Right lobe of liver (tissue), 6 donors: ENCODE measurements around the gene MRPS18A. TPM values are rescaled to one million over a fixed set of nuclear protein-coding genes. Genes with fewer than 3 reads are reported as not detected.

ENCODE experiments used
- ATAC-seq, 4 donors: fragments of 200-7000 bp; cut with Tn5 transposase; one replicate each; pipeline ENCODE4 v1.9.1; 2020; ENCODE audit warnings: mild to moderate bottlenecking in 4 of 4, moderate library complexity in 4 of 4
- DNase-seq, 3 donors: peaks; one replicate each; pipeline ENCODE4 v3.0.0-alpha.2; 2020
- H3K27ac ChIP-seq, 3 donors: fragments of 200-600 bp; one replicate each; pipeline ENCODE4 v1.8.0; 2022
- H3K27me3 ChIP-seq, 2 donors: fragments of 200-600 bp; one replicate each; pipeline ENCODE4 v1.8.0; 2022
- H3K36me3 ChIP-seq, 4 donors: fragments of 200-600 bp; sonication (generic) in 1 of 4; one replicate each; pipeline versions ENCODE4 v1.5.1 to v1.8.0; 2017 to 2022; ENCODE audit warnings: control low read depth in 1 of 4
- H3K4me1 ChIP-seq, 4 donors: fragments of 200-600 bp; sonication (generic) in 1 of 4; one replicate each; pipeline versions ENCODE4 v1.5.1 to v1.8.0; 2017 to 2022; ENCODE audit warnings: control low read depth in 1 of 4
- H3K4me3 ChIP-seq, 3 donors: fragments of 200-600 bp; one replicate each; pipeline ENCODE4 v1.8.0; 2022
- H3K9me3 ChIP-seq, 4 donors: fragments of 200-600 bp; sonication (generic) in 1 of 4; one replicate each; pipeline versions ENCODE4 v1.5.1 to v1.8.0; 2017 to 2022; ENCODE audit warnings: control low read depth in 1 of 4
- POLR2A ChIP-seq: fragments of 450-650 bp; IDR thresholded peaks from one replicate; pipeline ENCODE4 v1.6.1; 2017; ENCODE audit warnings: antibody characterized with exemption, mild to moderate bottlenecking
- WGBS: methylation state at CpG from one replicate; pipeline ENCODE4 v1.1.6; 2018; ENCODE audit warnings: low coverage, low lambda C conversion rate; ENCODE audit not compliant: insufficient coverage; ENCODE audit errors: missing lambda C conversion rate; 5-methylcytosine and 5-hydroxymethylcytosine counted together
- intact Hi-C, 2 donors: fragments of 100-400 bp; cut with DNase I; formaldehyde crosslinking; loops; one replicate each; pipeline versions ENCODE4 v1.11.2 to v1.14.1; 2022
- total RNA-seq, 6 experiments: library from RNA; depleted of rRNA in 2 of 6; stranded (reverse); fragments of >200 nt in 2 of 6; fragmentation: NEBNext Ultra II Directional in 3 of 6; extraction: Animal tissue kit (Norgen Biotek cat#: 25700) in 3 of 6; gene quantifications; one replicate each; pipeline versions ENCODE4 v1.1.0 to v1.2.4, GENCODE V29; 2016 to 2023
- TF ChIP-seq, protein P1 (sequence below), 4 donors: fragments of 200-600 bp in 3 of 4; fragments of 450-650 bp in 1 of 4; IDR thresholded peaks; one replicate each; pipeline versions ENCODE4 v1.5.1 to v1.8.0; 2016 to 2022; ENCODE audit warnings: antibody characterized with exemption in 4 of 4, mild to moderate bottlenecking in 2 of 4
- donor health status: DM: no; HTN: yes; CAD: no.
- donor health status: DM: no; HTN: no; CAD: no.
- donor health status: DM: no; HTN: no; CAD: no.
- donor health status: DM: no; HTN: yes; CAD: no.
- donor health status: DM: no; HTN: yes; CAD: no.

The MRPS18A gene
- total RNA-seq, 6 experiments from 2014 or later: 23.5 to 45.4 (median 25.6) TPM

DNA sequence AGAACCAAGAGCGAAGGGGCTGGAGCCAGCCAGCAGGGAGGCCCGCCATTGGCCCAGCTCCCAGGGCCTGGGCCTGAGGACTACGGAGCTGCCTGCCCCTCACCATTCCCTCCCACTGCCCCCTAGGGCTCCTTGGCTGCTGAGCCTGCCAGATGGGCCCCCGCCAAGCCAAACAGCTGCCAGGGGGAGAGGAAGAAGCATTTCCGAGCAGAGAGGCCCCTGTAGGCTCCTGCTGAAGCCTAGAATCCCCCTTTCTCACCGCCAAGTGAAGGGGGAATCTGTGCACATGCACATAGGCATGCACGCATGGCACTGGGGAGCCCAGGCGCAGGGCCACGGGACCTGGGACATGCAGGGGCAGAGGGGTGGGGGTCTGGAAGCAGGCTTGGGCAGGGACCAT, 28.5 kb upstream of the MRPS18A start:
- H3K27me3 ChIP-seq: no peaks in the 10 kb centered on the region
- no peaks in the 10 kb centered on the region for H3K9me3 ChIP-seq
- no peak overlapping the region for H3K27ac ChIP-seq
- H3K36me3 ChIP-seq: no peaks in the 10 kb centered on the region
- intact Hi-C loops: loop anchor here in 1 of 2 donors (10.0 kb wide), 1 partner anchor 49 kb away; no protein-coding TSS in a partner anchor
- H3K4me1 ChIP-seq: no peaks in the 10 kb centered on the region
- no peak overlapping the region for H3K4me3 ChIP-seq
- DNase-seq: no peak
- no peak for ATAC-seq
- whole genome bisulfite sequencing: 73% methylated on average over 3 of the region's 9 CpGs
- TF ChIP-seq POLR2A: no peak
- TF ChIP-seq, protein P1, sequence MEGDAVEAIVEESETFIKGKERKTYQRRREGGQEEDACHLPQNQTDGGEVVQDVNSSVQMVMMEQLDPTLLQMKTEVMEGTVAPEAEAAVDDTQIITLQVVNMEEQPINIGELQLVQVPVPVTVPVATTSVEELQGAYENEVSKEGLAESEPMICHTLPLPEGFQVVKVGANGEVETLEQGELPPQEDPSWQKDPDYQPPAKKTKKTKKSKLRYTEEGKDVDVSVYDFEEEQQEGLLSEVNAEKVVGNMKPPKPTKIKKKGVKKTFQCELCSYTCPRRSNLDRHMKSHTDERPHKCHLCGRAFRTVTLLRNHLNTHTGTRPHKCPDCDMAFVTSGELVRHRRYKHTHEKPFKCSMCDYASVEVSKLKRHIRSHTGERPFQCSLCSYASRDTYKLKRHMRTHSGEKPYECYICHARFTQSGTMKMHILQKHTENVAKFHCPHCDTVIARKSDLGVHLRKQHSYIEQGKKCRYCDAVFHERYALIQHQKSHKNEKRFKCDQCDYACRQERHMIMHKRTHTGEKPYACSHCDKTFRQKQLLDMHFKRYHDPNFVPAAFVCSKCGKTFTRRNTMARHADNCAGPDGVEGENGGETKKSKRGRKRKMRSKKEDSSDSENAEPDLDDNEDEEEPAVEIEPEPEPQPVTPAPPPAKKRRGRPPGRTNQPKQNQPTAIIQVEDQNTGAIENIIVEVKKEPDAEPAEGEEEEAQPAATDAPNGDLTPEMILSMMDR (IDR thresholded peaks at IDR 0.05): no peak

DNA sequence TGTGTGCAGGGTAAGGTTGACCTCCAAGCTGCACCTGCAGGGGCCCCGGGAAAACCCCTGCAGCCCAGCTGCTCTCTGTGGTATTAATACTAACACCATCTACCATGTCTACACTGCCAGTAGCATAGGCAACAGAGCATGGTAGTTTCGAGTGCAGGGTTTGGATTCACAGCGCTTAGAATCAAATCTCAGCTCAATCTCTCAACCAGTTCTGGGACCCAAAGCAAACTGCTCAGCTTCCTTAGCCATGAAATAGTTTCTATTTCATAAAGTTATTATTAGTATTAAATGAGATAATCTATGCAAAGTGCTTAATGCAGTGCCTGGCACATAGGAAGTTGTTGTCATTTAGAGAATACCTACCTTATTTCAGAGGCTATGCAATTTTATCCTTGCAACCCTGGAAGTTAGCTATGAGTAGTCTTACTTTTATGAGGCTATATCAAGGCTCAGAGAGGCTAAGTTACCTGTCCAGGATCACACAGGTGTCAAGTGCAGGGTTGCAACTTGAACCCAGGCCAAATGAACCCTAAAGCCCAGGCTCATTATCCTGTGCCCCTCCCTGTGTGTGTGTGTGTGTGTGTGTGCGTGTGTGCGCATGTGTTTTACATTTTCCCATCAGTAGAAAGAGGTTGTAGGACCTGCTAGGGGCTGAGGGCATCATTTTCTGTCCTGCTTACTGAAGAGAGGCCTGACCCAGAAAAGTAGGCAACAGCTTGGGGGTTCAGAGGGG, 27.6 kb upstream of the MRPS18A start:
- no peak for TF ChIP-seq POLR2A
- TF ChIP-seq, protein P1 (IDR thresholded peaks at IDR 0.05): no peak
- H3K27ac ChIP-seq: no peak overlapping the region
- WGBS: 60% methylated on average over 2 of the region's 5 CpGs
- intact Hi-C loops: loop anchor here in 1 of 2 donors (10.0 kb wide), 1 partner anchor 50 kb away; no protein-coding TSS in a partner anchor
- H3K4me3 ChIP-seq: no peak overlapping the region
- no peaks in the 10 kb centered on the region for H3K4me1 ChIP-seq
- no peak for ATAC-seq
- H3K36me3 ChIP-seq: no peaks in the 10 kb centered on the region
- H3K9me3 ChIP-seq: no peaks in the 10 kb centered on the region
- no peaks in the 10 kb centered on the region for H3K27me3 ChIP-seq
- DNase-seq: no peak

DNA sequence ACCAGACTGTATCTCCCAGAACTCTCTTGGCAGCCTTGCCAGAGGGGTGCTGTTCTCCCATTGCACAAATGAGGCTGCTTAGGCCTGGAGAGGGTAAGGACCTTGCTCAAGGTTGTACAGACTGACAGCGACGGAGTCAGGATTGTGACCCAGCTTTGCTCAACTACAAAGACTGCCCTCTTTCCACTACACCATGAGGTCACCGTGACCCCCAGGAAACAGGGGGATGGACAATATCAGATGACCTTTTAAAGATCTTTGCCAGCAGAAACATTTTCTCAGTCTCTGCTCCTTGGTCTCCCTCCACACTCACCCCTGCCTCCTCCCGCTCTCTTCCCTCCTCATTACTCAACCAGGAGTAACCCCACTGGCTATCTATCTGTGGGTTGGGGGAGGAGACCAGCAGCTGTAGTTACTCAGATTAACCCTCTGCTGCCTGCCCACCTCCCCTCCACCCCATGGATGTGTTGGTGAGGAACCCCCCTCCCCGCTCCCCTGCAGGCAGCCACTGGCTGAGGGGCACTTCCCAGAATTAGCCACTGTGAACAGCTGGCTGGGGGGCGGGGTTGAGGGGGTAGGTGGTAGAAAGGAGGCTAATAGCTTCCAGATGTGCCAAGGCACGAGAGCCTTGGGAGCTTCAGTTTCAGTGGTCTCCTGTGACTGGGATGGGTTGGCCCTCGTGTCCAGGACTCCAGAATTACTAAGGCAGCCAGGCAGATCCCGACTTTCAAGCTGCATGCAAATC, 26.9 kb upstream of the MRPS18A start:
- TF ChIP-seq, protein P1 (IDR thresholded peaks at IDR 0.05): no peak
- TF ChIP-seq POLR2A: no peak
- intact Hi-C loops: loop anchor here in 1 of 2 donors (10.0 kb wide), 1 partner anchor 50 kb away; no protein-coding TSS in a partner anchor
- H3K9me3 ChIP-seq: no peaks in the 10 kb centered on the region
- no peak overlapping the region for H3K27ac ChIP-seq
- no peaks in the 10 kb centered on the region for H3K4me1 ChIP-seq
- no peak for ATAC-seq
- H3K4me3 ChIP-seq: no peak overlapping the region
- no peaks in the 10 kb centered on the region for H3K36me3 ChIP-seq
- no peak for DNase-seq
- no peaks in the 10 kb centered on the region for H3K27me3 ChIP-seq
- WGBS: 33% methylated on average over 3 of the region's 9 CpGs

DNA sequence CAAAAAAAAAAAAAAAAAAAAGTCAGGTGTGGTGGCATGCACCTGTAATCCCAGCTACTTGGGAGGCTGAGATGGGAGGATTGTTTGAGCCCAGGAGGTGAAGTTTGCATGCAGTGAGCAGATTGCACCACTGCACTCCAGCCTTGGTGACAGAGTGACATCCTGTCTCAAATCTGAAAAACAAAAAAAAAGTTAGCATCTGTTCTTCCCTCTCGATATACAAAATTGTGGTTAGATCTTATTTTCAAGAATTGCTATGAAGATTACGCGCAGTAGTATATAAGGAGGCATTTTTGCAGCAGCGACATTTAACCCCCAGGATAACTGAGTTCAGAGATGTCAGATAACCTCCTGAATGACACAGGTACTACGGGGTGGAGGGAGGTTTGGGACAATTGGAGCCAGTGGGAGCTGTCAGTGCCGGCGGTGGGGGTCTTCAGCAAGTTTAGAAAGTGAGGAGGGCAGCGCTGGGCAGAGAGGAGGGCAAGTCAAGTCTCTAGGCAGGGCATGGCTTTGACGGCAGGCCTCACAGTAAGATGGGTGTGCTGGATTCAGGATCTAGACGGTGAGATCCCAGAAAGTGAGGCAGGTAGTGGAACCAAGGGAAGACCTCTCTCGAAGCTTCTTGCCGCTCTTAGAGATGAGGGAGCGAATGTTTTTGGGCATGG, 26.2 kb upstream of the MRPS18A start:
- 88% methylated on average over 13 of the region's 13 CpGs for WGBS

More for the DNA sequence above, 26.2 kb upstream of the MRPS18A start:
- Histone ChIP-seq H3K9me3 (no peaks in the 10 kb centered on the region), H3K27ac (no peak overlapping the region), H3K4me3 (no peak overlapping the region), H3K4me1 (no peaks in the 10 kb centered on the region), H3K36me3 (no peaks in the 10 kb centered on the region), H3K27me3 (no peaks in the 10 kb centered on the region)
- intact Hi-C loops: loop anchor here in 1 of 2 donors (10.0 kb wide), 1 partner anchor 51 kb away; no protein-coding TSS in a partner anchor
- ATAC-seq: no peak
- TF ChIP-seq POLR2A: no peak
- TF ChIP-seq, protein P1 (IDR thresholded peaks at IDR 0.05): no peak
- no peak for DNase-seq
